ENCODE data around the gene PHACTR3. TPM values are rescaled to one million over a fixed set of nuclear protein-coding genes. Genes with fewer than 3 reads are reported as not detected.

PHACTR3 gene
- total RNA-seq, 1 experiment from 2014 or later = not detected

- no peaks in the 10 kb centered on the region; a peak in 1 of 4 replicates for H3K4me1 ChIP-seq (ENCODE audit: control insufficient read depth in 1 of 2, insufficient read depth in 2 of 2, low read length in 2 of 2)
- no peak for TF ChIP-seq YY1 (IDR thresholded peaks at IDR 0.05; ENCODE audit: extremely low read depth, insufficient replicate concordance, low read depth, low read length)
- TF ChIP-seq EZH2 (IDR thresholded peaks at IDR 0.05) = no peak
- TF ChIP-seq CTCF (IDR thresholded peaks at IDR 0.05 in 2 of 3, conservative IDR thresholded peaks at IDR 0.05 in 1 of 3; ENCODE audit: borderline replicate concordance in 1 of 3, insufficient read depth in 1 of 3, low read depth in 2 of 3, low read length in 2 of 3) = no peak
- TF ChIP-seq ZBTB33 (IDR thresholded peaks at IDR 0.05; ENCODE audit: extremely low read depth, insufficient replicate concordance, low read length) = no peak
- no peak for TF ChIP-seq EGR1 (IDR thresholded peaks at IDR 0.05; ENCODE audit: low read depth)
- TF ChIP-seq RAD21 (IDR thresholded peaks at IDR 0.05; ENCODE audit: low read depth) = no peak
- TF ChIP-seq, protein P1, sequence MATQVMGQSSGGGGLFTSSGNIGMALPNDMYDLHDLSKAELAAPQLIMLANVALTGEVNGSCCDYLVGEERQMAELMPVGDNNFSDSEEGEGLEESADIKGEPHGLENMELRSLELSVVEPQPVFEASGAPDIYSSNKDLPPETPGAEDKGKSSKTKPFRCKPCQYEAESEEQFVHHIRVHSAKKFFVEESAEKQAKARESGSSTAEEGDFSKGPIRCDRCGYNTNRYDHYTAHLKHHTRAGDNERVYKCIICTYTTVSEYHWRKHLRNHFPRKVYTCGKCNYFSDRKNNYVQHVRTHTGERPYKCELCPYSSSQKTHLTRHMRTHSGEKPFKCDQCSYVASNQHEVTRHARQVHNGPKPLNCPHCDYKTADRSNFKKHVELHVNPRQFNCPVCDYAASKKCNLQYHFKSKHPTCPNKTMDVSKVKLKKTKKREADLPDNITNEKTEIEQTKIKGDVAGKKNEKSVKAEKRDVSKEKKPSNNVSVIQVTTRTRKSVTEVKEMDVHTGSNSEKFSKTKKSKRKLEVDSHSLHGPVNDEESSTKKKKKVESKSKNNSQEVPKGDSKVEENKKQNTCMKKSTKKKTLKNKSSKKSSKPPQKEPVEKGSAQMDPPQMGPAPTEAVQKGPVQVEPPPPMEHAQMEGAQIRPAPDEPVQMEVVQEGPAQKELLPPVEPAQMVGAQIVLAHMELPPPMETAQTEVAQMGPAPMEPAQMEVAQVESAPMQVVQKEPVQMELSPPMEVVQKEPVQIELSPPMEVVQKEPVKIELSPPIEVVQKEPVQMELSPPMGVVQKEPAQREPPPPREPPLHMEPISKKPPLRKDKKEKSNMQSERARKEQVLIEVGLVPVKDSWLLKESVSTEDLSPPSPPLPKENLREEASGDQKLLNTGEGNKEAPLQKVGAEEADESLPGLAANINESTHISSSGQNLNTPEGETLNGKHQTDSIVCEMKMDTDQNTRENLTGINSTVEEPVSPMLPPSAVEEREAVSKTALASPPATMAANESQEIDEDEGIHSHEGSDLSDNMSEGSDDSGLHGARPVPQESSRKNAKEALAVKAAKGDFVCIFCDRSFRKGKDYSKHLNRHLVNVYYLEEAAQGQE (IDR thresholded peaks at IDR 0.05; ENCODE audit: low read depth) = no peak
- TF ChIP-seq, protein P2, sequence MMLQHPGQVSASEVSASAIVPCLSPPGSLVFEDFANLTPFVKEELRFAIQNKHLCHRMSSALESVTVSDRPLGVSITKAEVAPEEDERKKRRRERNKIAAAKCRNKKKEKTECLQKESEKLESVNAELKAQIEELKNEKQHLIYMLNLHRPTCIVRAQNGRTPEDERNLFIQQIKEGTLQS (IDR thresholded peaks at IDR 0.05) = no peak
- TF ChIP-seq, protein P3, sequence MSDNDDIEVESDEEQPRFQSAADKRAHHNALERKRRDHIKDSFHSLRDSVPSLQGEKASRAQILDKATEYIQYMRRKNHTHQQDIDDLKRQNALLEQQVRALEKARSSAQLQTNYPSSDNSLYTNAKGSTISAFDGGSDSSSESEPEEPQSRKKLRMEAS (IDR thresholded peaks at IDR 0.05) = no peak
- no peak for TF ChIP-seq ELF1 (IDR thresholded peaks at IDR 0.05; ENCODE audit: borderline replicate concordance, low read depth)
- no peak for TF ChIP-seq CEBPB (IDR thresholded peaks at IDR 0.05; ENCODE audit: low read depth)
- no peak for TF ChIP-seq ZNF274 (IDR thresholded peaks at IDR 0.05; ENCODE audit: low read depth, low read length)
- ChIA-PET POLR2A (no interaction called here), RAD21 (ENCODE audit: low non-redundant PET in 1 of 2, low total read pairs in 2 of 2, uncharacterized antibody in 2 of 2, unreplicated experiment in 2 of 2) (no interaction called here), CTCF (no interaction called here)
- H3K27me3 ChIP-seq (ENCODE audit: insufficient read depth, low read length) = peaks cover 12% of the 10 kb centered on the region; the same call in 1 of the 2 replicates
- no peaks in the 10 kb centered on the region for H3K36me3 ChIP-seq (ENCODE audit: control insufficient read depth in 1 of 2, insufficient read depth in 2 of 2, low read length in 2 of 2)
- H4K20me1 ChIP-seq (ENCODE audit: insufficient read depth) = no peaks in the 10 kb centered on the region
- no peak overlapping the region for H3K4me2 ChIP-seq (ENCODE audit: low read length)
- no peak overlapping the region for H3K9ac ChIP-seq (ENCODE audit: low read length)
- no peak overlapping the region for H3K4me3 ChIP-seq (replicated peaks in 1 of 2; ENCODE audit: low read depth in 1 of 2, low read length in 2 of 2)
- H3K9me2 ChIP-seq (ENCODE audit: insufficient read depth) = no peaks in the 10 kb centered on the region
- H3K27ac ChIP-seq (ENCODE audit: low read depth, low read length) = no peak overlapping the region
- DNase-seq (ENCODE audit: low read depth, low spot score) = no peak
- BruUV-seq (replicated peaks) = no TSS peak
- no peak overlapping the region for H2AFZ ChIP-seq (ENCODE audit: low read depth, low read length, poor library complexity, severe bottlenecking)
- intact Hi-C loops (cut with micrococcal nuclease) = no loop called here
- ATAC-seq = peak; percentile 42; the same call in 1 of the 2 replicates
- no peaks in the 10 kb centered on the region for H3K79me2 ChIP-seq (ENCODE audit: insufficient read depth, low read length)
- H3K9me3 ChIP-seq (ENCODE audit: control insufficient read depth in 1 of 2, insufficient read depth in 1 of 2, low read depth in 1 of 2, low read length in 2 of 2) = no peaks in the 10 kb centered on the region
Measured at GRCh38 chr20:59825944-59826759, 221.8 kb downstream of the PHACTR3 start.

All from HCT116 (cell line).